ENCODE measurements around the gene SULF2. TPM values are rescaled to one million over a fixed set of nuclear protein-coding genes. Genes with fewer than 3 reads are reported as not detected.
A peak's percentile ranks its signal among the peaks of the same experiment; 100 is the strongest.

SULF2 gene
- total RNA-seq, 1 donor from 2014 or later, result 22.9 TPM

DNA sequence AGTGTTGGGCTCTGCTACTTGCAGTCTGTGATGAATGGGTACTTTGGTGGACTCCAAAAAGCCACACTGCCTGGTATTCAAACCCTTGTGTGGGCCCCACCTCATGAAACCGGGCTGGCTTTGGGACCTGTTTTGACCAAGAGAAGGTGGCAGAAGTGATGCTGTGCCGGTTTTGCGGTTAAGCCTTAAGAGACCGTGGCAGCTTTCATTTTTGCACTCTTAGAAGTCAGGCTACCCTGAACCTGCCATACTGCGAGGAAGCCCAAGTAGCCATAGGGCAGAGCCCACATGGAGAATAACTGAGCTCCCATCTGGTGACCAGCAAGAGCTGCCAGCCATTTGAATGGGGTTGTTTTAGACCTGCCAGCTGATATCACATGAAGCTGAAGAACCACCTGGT is 10.2 kb downstream of the SULF2 start:
- Mint-ChIP-seq H3K9me3 (peaks cover 3% of the 10 kb centered on the region), H3K4me1 (peaks cover 17% of the 10 kb centered on the region), H3K27me3 (ENCODE audit: low read depth) (no peaks in the 10 kb centered on the region), H3K4me3 (no peak overlapping the region), H3K36me3 (ENCODE audit: low read depth) (peaks cover 3% of the 10 kb centered on the region), H3K27ac (ENCODE audit: unreplicated experiment) (no peak overlapping the region)
- no peak for DNase-seq (ENCODE audit: low read depth, low spot score)
- TF ChIP-seq, protein P1, sequence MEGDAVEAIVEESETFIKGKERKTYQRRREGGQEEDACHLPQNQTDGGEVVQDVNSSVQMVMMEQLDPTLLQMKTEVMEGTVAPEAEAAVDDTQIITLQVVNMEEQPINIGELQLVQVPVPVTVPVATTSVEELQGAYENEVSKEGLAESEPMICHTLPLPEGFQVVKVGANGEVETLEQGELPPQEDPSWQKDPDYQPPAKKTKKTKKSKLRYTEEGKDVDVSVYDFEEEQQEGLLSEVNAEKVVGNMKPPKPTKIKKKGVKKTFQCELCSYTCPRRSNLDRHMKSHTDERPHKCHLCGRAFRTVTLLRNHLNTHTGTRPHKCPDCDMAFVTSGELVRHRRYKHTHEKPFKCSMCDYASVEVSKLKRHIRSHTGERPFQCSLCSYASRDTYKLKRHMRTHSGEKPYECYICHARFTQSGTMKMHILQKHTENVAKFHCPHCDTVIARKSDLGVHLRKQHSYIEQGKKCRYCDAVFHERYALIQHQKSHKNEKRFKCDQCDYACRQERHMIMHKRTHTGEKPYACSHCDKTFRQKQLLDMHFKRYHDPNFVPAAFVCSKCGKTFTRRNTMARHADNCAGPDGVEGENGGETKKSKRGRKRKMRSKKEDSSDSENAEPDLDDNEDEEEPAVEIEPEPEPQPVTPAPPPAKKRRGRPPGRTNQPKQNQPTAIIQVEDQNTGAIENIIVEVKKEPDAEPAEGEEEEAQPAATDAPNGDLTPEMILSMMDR (conservative IDR thresholded peaks at IDR 0.05), result no peak

DNA sequence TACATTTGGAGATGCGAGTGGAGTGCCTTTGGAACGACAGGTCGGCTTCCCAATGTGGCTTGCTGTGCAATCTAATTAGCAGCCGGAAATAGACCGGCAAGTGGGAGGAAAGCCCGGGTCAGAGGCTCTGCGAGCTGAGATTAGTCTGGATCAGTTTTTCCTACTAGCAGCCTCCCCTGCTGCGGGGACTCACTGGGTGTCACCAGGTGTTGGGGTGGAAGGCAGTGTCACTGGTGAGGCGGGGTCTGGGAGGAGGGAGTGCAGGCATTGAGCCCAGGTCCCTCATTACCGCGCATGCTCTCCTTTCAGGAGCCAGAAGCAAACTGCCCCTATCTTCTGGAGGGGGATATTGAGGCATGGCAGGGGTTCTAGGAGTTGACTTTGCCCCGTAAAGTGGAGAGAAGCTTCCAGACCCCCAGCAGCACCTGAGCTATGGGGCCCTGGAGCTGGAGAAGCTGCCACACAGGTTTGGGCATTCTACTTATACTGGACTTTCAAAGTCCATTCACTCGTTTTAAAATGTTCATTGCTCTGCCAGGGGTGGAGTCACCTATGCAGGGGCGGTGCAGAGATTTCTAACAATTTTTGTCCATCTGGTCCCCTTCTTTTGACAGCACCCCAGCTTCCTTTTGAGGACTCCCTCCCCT is 11.0 kb downstream of the SULF2 start:
- no peaks in the 10 kb centered on the region for H3K27me3 Mint-ChIP-seq (ENCODE audit: low read depth)
- peaks cover 17% of the 10 kb centered on the region for H3K4me1 Mint-ChIP-seq
- TF ChIP-seq, protein P1 (conservative IDR thresholded peaks at IDR 0.05), result no peak
- DNase-seq (ENCODE audit: low read depth, low spot score), result no peak
- peak overlapping the region; percentile 44 for H3K4me3 Mint-ChIP-seq
- H3K27ac Mint-ChIP-seq (ENCODE audit: unreplicated experiment), result no peak overlapping the region
- peaks cover 7% of the 10 kb centered on the region for H3K36me3 Mint-ChIP-seq (ENCODE audit: low read depth)
- peaks cover 3% of the 10 kb centered on the region for H3K9me3 Mint-ChIP-seq

DNA sequence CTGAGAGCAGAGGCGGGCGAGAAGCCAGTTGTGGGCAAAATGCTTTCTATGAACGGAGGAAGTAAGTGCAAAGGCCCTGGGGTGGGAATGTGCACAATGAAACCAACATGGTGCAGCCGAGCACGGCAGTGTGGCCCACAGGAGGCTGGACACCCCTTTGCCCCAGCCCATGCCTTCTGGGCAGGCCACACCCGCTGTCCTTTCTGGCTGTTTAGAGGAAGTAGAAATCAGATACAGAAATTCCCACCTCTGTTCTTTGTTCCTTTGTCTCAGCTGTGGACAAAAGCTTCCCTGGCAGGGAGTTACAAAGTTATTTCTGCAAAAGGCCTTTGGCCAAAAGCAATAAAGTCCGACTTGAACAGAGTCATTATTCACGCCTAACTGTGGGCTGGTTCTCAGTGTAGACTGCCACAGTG is 11.9 kb downstream of the SULF2 start:
- H3K4me1 Mint-ChIP-seq, result peaks cover 17% of the 10 kb centered on the region
- TF ChIP-seq, protein P1 (conservative IDR thresholded peaks at IDR 0.05), result no peak
- H3K27me3 Mint-ChIP-seq (ENCODE audit: low read depth), result no peaks in the 10 kb centered on the region
- peaks cover 3% of the 10 kb centered on the region for H3K9me3 Mint-ChIP-seq
- peak overlapping the region; percentile 69 for H3K27ac Mint-ChIP-seq (ENCODE audit: unreplicated experiment)
- peak overlapping the region; percentile 44 for H3K4me3 Mint-ChIP-seq
- H3K36me3 Mint-ChIP-seq (ENCODE audit: low read depth), result peaks cover 7% of the 10 kb centered on the region
- DNase-seq (ENCODE audit: low read depth, low spot score), result no peak

GRCh38 chr20:47770935-47771334 is 14.3 kb downstream of the SULF2 start:
- Mint-ChIP-seq H3K27ac (ENCODE audit: unreplicated experiment) (peak overlapping the region; percentile 40), H3K36me3 (ENCODE audit: low read depth) (peaks cover 7% of the 10 kb centered on the region), H3K4me1 (peaks cover 27% of the 10 kb centered on the region), H3K9me3 (peaks cover 3% of the 10 kb centered on the region), H3K4me3 (no peak overlapping the region), H3K27me3 (ENCODE audit: low read depth) (no peaks in the 10 kb centered on the region)
- DNase-seq (ENCODE audit: low read depth, low spot score), result no peak
- TF ChIP-seq, protein P1 (conservative IDR thresholded peaks at IDR 0.05), result no peak

DNA sequence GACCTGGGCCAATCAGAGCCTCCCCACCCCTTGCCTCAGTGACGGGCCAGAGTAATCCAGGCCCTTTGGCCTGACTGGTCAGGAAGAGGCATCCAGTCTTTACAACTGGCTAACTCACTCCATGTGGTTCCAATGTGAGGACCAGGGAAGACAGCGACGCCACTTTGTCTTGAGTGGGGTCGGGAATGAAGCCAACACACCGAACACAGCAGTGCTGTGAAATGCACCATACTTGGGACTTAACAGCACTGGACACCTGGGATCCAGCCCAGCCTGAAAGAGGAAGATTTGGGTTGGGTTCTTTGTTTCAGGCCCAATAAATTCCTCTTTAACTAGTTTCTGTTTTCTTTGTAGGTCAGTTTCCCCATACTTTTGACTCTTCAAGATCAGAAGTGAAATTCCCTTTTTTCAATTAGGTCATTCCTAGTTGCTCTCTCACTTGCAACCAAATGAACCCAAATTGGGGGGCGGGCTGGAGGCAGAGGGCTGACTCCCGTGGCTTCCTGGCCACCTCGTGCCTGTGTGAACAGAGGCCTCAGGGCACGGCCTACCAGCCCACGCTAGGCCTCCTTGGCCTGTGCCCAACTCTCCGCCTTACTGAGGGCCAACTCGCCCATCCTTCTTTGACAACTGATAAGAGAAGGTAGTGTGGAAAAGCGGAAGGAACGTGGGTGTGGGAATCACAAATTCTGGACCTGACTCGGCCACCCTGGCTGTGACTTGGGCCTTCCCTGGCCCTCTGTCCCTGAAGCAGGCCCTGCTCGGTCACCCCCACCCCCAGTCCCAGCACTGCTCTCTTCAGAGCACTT is 17.1 kb downstream of the SULF2 start:
- H3K36me3 Mint-ChIP-seq (ENCODE audit: low read depth), result peaks cover 10% of the 10 kb centered on the region
- peaks cover 3% of the 10 kb centered on the region for H3K9me3 Mint-ChIP-seq
- peaks cover 32% of the 10 kb centered on the region for H3K4me1 Mint-ChIP-seq
- H3K4me3 Mint-ChIP-seq, result no peak overlapping the region
- H3K27me3 Mint-ChIP-seq (ENCODE audit: low read depth), result peaks cover 2% of the 10 kb centered on the region
- TF ChIP-seq, protein P1 (conservative IDR thresholded peaks at IDR 0.05), result no peak
- DNase-seq (ENCODE audit: low read depth, low spot score), result no peak
- H3K27ac Mint-ChIP-seq (ENCODE audit: unreplicated experiment), result no peak overlapping the region
